Neural cell (in vitro differentiated cells): ENCODE results near the gene SELENOV.

Experiments
- CTCF ChIP-seq: fragments of 450-650 bp; IDR thresholded peaks from 2 replicates; pipeline ENCODE4 v1.5.1; 2014; ENCODE audit warnings: antibody characterized with exemption, mild to moderate bottlenecking, moderate library complexity; ENCODE audit not compliant: poor library complexity, severe bottlenecking
- EP300 ChIP-seq: fragments of 450-650 bp; conservative IDR thresholded peaks from 2 replicates; pipeline ENCODE4 v1.6.1; 2014; ENCODE audit warnings: antibody characterized with exemption, mild to moderate bottlenecking, moderate library complexity; ENCODE audit not compliant: poor library complexity, severe bottlenecking
- EZH2 ChIP-seq: fragments of 200-600, 300-800 bp; shearing (Covaris generic), sonication (generic); IDR thresholded peaks from 2 replicates; pipeline ENCODE4 v1.6.1; 2014; ENCODE audit warnings: antibody characterized with exemption, low read length, borderline replicate concordance, mild to moderate bottlenecking; ENCODE audit not compliant: insufficient read depth, poor library complexity, severe bottlenecking
- MXI1 ChIP-seq: fragments of 450-650 bp; conservative IDR thresholded peaks from 2 replicates; pipeline ENCODE4 v1.6.1; 2014; ENCODE audit warnings: antibody characterized with exemption, mild to moderate bottlenecking; ENCODE audit not compliant: poor library complexity, severe bottlenecking
- POLR2AphosphoS5 ChIP-seq: IDR thresholded peaks from 2 replicates; pipeline ENCODE4 v1.6.1; 2012
- RAD21 ChIP-seq: fragments of 450-650 bp; conservative IDR thresholded peaks from 2 replicates; pipeline ENCODE4 v1.6.1; 2014; ENCODE audit warnings: antibody characterized with exemption, mild to moderate bottlenecking, moderate library complexity
- TAF1 ChIP-seq: IDR thresholded peaks from 2 replicates; pipeline ENCODE4 v1.6.1; 2012; ENCODE audit warnings: low read depth

- TF ChIP-seq CTCF: no peak
- no peak for TF ChIP-seq EZH2
- TF ChIP-seq RAD21: no peak
- no peak for TF ChIP-seq TAF1
- no peak for TF ChIP-seq MXI1
- TF ChIP-seq POLR2AphosphoS5: no peak
- TF ChIP-seq EP300: no peak
These were observed 28.5 kb downstream of the SELENOV start for GRCh38 chr19:39543477-39543857.
